Nephron (organoid): ENCODE measurements around the gene SSX2IP.

Source experiments
- H3K27ac Mint-ChIP-seq, 3 experiments: 2 replicates each; pipeline ENCODE4 v1.8.0; 2020; ENCODE audit warnings: mixed read lengths in 3 of 3, mild to moderate bottlenecking in 2 of 3, moderate library complexity in 1 of 3
- H3K27me3 Mint-ChIP-seq: 2 replicates; pipeline ENCODE4 v1.8.0; 2021; ENCODE audit warnings: low read depth, mild to moderate bottlenecking, moderate library complexity, mixed read lengths
- H3K36me3 Mint-ChIP-seq: 2 replicates; pipeline ENCODE4 v1.8.0; 2020; ENCODE audit warnings: low read depth, mixed read lengths
- H3K4me1 Mint-ChIP-seq: 2 replicates; pipeline ENCODE4 v1.8.0; 2020; ENCODE audit warnings: mixed read lengths
- H3K4me3 Mint-ChIP-seq, 3 experiments: 2 replicates each; pipeline ENCODE4 v1.8.0; 2020; ENCODE audit warnings: mild to moderate bottlenecking in 3 of 3, mixed read lengths in 3 of 3, moderate library complexity in 2 of 3
- H3K9me3 Mint-ChIP-seq: 2 replicates; pipeline ENCODE4 v1.8.0; 2020; ENCODE audit warnings: mixed read lengths
- CTCF ChIP-seq, 3 experiments: fragments of 200-600 bp; sonication (generic); IDR thresholded peaks; one replicate each; pipeline ENCODE4 v1.5.0; 2021; ENCODE audit warnings: antibody characterized with exemption in 3 of 3; ENCODE audit not compliant: unreplicated experiment in 3 of 3

Gene SSX2IP

GRCh38 chr1:84672080-84672854 is 18.0 kb downstream of the SSX2IP start:
- no peaks in the 10 kb centered on the region for H3K27me3 Mint-ChIP-seq
- no peak overlapping the region for H3K4me3 Mint-ChIP-seq
- H3K4me1 Mint-ChIP-seq, result peaks cover 7% of the 10 kb centered on the region
- H3K9me3 Mint-ChIP-seq, result no peaks in the 10 kb centered on the region
- no peak overlapping the region for H3K27ac Mint-ChIP-seq
- TF ChIP-seq CTCF (IDR thresholded peaks at IDR 0.05; ENCODE audit: unreplicated experiment in 3 of 3), result no peak
- H3K36me3 Mint-ChIP-seq, result peaks cover 11% of the 10 kb centered on the region

- TF ChIP-seq CTCF (IDR thresholded peaks at IDR 0.05; ENCODE audit: unreplicated experiment in 3 of 3), result no peak
- H3K36me3 Mint-ChIP-seq, result peaks cover 7% of the 10 kb centered on the region
- no peaks in the 10 kb centered on the region for H3K27me3 Mint-ChIP-seq
- no peak overlapping the region for H3K4me3 Mint-ChIP-seq
- H3K27ac Mint-ChIP-seq, result no peak overlapping the region
- peaks cover 7% of the 10 kb centered on the region for H3K4me1 Mint-ChIP-seq
- no peaks in the 10 kb centered on the region for H3K9me3 Mint-ChIP-seq
Measured at GRCh38 chr1:84669831-84670230, 20.4 kb downstream of the SSX2IP start.

GRCh38 chr1:84668185-84668584 is 22.1 kb downstream of the SSX2IP start:
- no peak overlapping the region for H3K4me3 Mint-ChIP-seq
- H3K27me3 Mint-ChIP-seq, result no peaks in the 10 kb centered on the region
- no peak overlapping the region for H3K27ac Mint-ChIP-seq
- TF ChIP-seq CTCF (IDR thresholded peaks at IDR 0.05; ENCODE audit: unreplicated experiment in 3 of 3), result peak in 1 of 3 experiments; percentile 8
- H3K4me1 Mint-ChIP-seq, result peaks cover 7% of the 10 kb centered on the region
- H3K36me3 Mint-ChIP-seq, result peaks cover 7% of the 10 kb centered on the region
- no peaks in the 10 kb centered on the region for H3K9me3 Mint-ChIP-seq

GRCh38 chr1:84665703-84666317 is 24.5 kb downstream of the SSX2IP start:
- Mint-ChIP-seq H3K27me3 (no peaks in the 10 kb centered on the region), H3K4me1 (no peaks in the 10 kb centered on the region), H3K9me3 (no peaks in the 10 kb centered on the region), H3K27ac (no peak overlapping the region), H3K36me3 (peaks cover 12% of the 10 kb centered on the region), H3K4me3 (no peak overlapping the region)
- no peak for TF ChIP-seq CTCF (IDR thresholded peaks at IDR 0.05; ENCODE audit: unreplicated experiment in 3 of 3)

- H3K27me3 Mint-ChIP-seq, result no peaks in the 10 kb centered on the region
- H3K9me3 Mint-ChIP-seq, result no peaks in the 10 kb centered on the region
- peaks cover 40% of the 10 kb centered on the region for H3K36me3 Mint-ChIP-seq
- TF ChIP-seq CTCF (IDR thresholded peaks at IDR 0.05; ENCODE audit: unreplicated experiment in 3 of 3), result no peak
- no peak overlapping the region for H3K4me3 Mint-ChIP-seq
- H3K4me1 Mint-ChIP-seq, result no peaks in the 10 kb centered on the region
- H3K27ac Mint-ChIP-seq, result no peak overlapping the region
Measured at GRCh38 chr1:84653130-84653677, 37.1 kb downstream of the SSX2IP start.
